HepG2 (cell line): ENCODE measurements around the gene BSND. TPM values are rescaled to one million over a fixed set of nuclear protein-coding genes. Genes with fewer than 3 reads are reported as not detected.

Experiments used
- ATAC-seq: fragments of 200-7000 bp; cut with Tn5 transposase; 3 replicates; pipeline ENCODE4 v1.9.1; 2020; ENCODE audit warnings: mild to moderate bottlenecking, moderate library complexity
- BruUV-seq: library from RNA; stranded (reverse); fragments of 400-500 nt; replicated peaks from 2 replicates; lab custom pipeline; 2021; lab: Mats Ljungman, UMichigan
- CTCF ChIA-PET: fragments of 300-600 bp; formaldehyde crosslinking; extraction: SDS; loops from one replicate; lab custom pipeline; 2021; ENCODE audit warnings: low total read pairs, inconsistent platforms, low intra/inter-chr PET ratio; lab: Yijun Ruan, JAX
- POLR2A ChIA-PET: fragments of 350-600 bp; sonication (Branson Sonifier 250); formaldehyde crosslinking; loops from one replicate; lab custom pipeline; 2020; ENCODE audit warnings: antibody characterized with exemption, inconsistent platforms; lab: Yijun Ruan, JAX
- DNase-seq: peaks from one replicate; pipeline ENCODE4 v3.0.0-alpha.2; 2015; ENCODE audit warnings: low spot score
- FAIRE-seq: peaks from 3 replicates; lab custom pipeline; 2011; peaks lifted over from hg19 to GRCh38; lab: Jason Lieb, UNC
- H2AFZ ChIP-seq: one replicate; pipeline ENCODE4 v1.6.1; 2011; ENCODE audit warnings: low read length, inconsistent platforms
- H3K27ac ChIP-seq: fragments of 300-600 bp; 3 replicates; pipeline ENCODE4 v1.8.0; 2011; ENCODE audit warnings: mixed run types, mild to moderate bottlenecking, mixed read lengths, low read length, inconsistent platforms; ENCODE audit not compliant: insufficient read depth; ENCODE audit errors: extremely low read length
- H3K27me3 ChIP-seq, 2 experiments: fragments of 200-600 bp in 1 of 2; 2 replicates in 1 of 2; 3 replicates in 1 of 2; pipeline versions ENCODE4 v1.6.0 to v1.8.0; 2011; ENCODE audit warnings: low read length in 2 of 2, mild to moderate bottlenecking in 2 of 2, moderate library complexity in 2 of 2, inconsistent platforms in 1 of 2; ENCODE audit not compliant: insufficient read depth in 2 of 2, control insufficient read depth in 1 of 2
- H3K36me3 ChIP-seq, 2 experiments: fragments of 200-600 bp in 1 of 2; replicated peaks in 1 of 2; 2 replicates in 1 of 2; 3 replicates in 1 of 2; pipeline versions ENCODE4 v1.5.1 to v1.8.0; 2011; ENCODE audit warnings: low read length in 2 of 2, inconsistent platforms in 1 of 2; ENCODE audit not compliant: insufficient read depth in 2 of 2, control insufficient read depth in 1 of 2
- H3K4me1 ChIP-seq: 2 replicates; pipeline ENCODE4 v1.5.1; 2012; ENCODE audit warnings: low read length, inconsistent platforms; ENCODE audit not compliant: insufficient read depth
- H3K4me2 ChIP-seq: 2 replicates; pipeline ENCODE4 v1.6.0; 2011; ENCODE audit warnings: low read depth, low read length, inconsistent platforms
- H3K4me3 ChIP-seq, 3 experiments: fragments of 200-600 bp in 1 of 3; sonication (generic), shearing (Covaris generic) in 1 of 3; replicated peaks in 1 of 3; 2 replicates each; pipeline ENCODE4 v1.5.1; 2011 to 2016; ENCODE audit warnings: low read length in 3 of 3, inconsistent platforms in 2 of 3, low read depth in 2 of 3, mild to moderate bottlenecking in 2 of 3, control low read depth in 1 of 3, mixed read lengths in 1 of 3; ENCODE audit not compliant: insufficient read depth in 1 of 3
- H3K79me2 ChIP-seq: one replicate; pipeline ENCODE4 v1.6.1; 2011; ENCODE audit warnings: low read length, inconsistent platforms; ENCODE audit not compliant: insufficient read depth
- H3K9ac ChIP-seq: 2 replicates; pipeline ENCODE4 v1.6.0; 2011; ENCODE audit warnings: mild to moderate bottlenecking, low read depth, low read length, inconsistent platforms; ENCODE audit not compliant: insufficient read depth
- H3K9me3 ChIP-seq: 2 replicates; pipeline ENCODE4 v1.5.1; 2012; ENCODE audit warnings: mild to moderate bottlenecking, low read length
- H4K20me1 ChIP-seq: 2 replicates; pipeline ENCODE4 v1.6.0; 2011; ENCODE audit warnings: inconsistent platforms, mild to moderate bottlenecking, low read length, moderate library complexity; ENCODE audit not compliant: insufficient read depth
- CHD2 ChIP-seq: IDR thresholded peaks from 2 replicates; pipeline ENCODE4 v1.6.1; 2011; ENCODE audit warnings: low read depth, low read length, improper control_type of control experiment
- JUND ChIP-seq: sonication (generic); formaldehyde crosslinking; IDR thresholded peaks from 2 replicates; pipeline ENCODE4 v1.8.0; 2022; ENCODE audit warnings: mild to moderate bottlenecking, missing genetic modification reagents
- MIXL1 ChIP-seq: IDR thresholded peaks from 2 replicates; pipeline ENCODE4 v1.6.1; 2016
- NR2F1 ChIP-seq, 2 experiments: fragments of 450-650 bp in 1 of 2; formaldehyde crosslinking in 1 of 2; IDR thresholded peaks; 2 replicates each; pipeline versions ENCODE4 v1.5.0 to v1.6.1; 2016 to 2020; ENCODE audit warnings: mild to moderate bottlenecking in 1 of 2, missing compliant biosample characterization in 1 of 2, missing genetic modification reagents in 1 of 2, moderate library complexity in 1 of 2
- THAP9 ChIP-seq: sonication (generic); formaldehyde crosslinking; IDR thresholded peaks from 2 replicates; pipeline ENCODE4; 2020; ENCODE audit warnings: missing genetic modification reagents, mild to moderate bottlenecking, borderline replicate concordance
- TRIM24 ChIP-seq: sonication (generic); formaldehyde crosslinking; IDR thresholded peaks from 2 replicates; pipeline ENCODE4 v1.8.0; 2022; ENCODE audit warnings: mild to moderate bottlenecking, missing genetic modification reagents
- ZBTB2 ChIP-seq: sonication (generic); formaldehyde crosslinking; IDR thresholded peaks from 2 replicates; pipeline ENCODE4 v1.8.0; 2022; ENCODE audit warnings: low read depth, missing genetic modification reagents
- ZNF160 ChIP-seq: sonication (generic); formaldehyde crosslinking; IDR thresholded peaks from 2 replicates; pipeline ENCODE4 v1.8.0; 2022; ENCODE audit warnings: mild to moderate bottlenecking, inconsistent platforms, missing genetic modification reagents
- ZNF572 ChIP-seq: sonication (generic); formaldehyde crosslinking; IDR thresholded peaks from 2 replicates; pipeline ENCODE4 v1.5.1; 2020; ENCODE audit warnings: mild to moderate bottlenecking, missing genetic modification reagents
- ZNF598 ChIP-seq: sonication (generic); formaldehyde crosslinking; IDR thresholded peaks from 2 replicates; pipeline ENCODE4 v1.5.1; 2020; ENCODE audit warnings: mild to moderate bottlenecking, missing genetic modification reagents, borderline replicate concordance
- ZNF724P ChIP-seq: sonication (generic); formaldehyde crosslinking; IDR thresholded peaks from 2 replicates; pipeline ENCODE4 v1.8.0; 2022; ENCODE audit warnings: missing genetic modification reagents, borderline replicate concordance
- ZSCAN21 ChIP-seq: sonication (generic); formaldehyde crosslinking; IDR thresholded peaks from 2 replicates; pipeline ENCODE4 v1.8.0; 2022; ENCODE audit warnings: mild to moderate bottlenecking, missing genetic modification reagents, moderate library complexity, borderline replicate concordance
- WGBS: methylation state at CpG from one replicate; pipeline ENCODE4 v1.1.6; 2017; ENCODE audit warnings: low lambda C conversion rate; 5-methylcytosine and 5-hydroxymethylcytosine counted together
- in situ Hi-C: cut with HindIII; loops from 2 replicates; pipeline ENCODE4 v1.10.0; 2017; ENCODE audit warnings: low pct_unique_long_range_greater_than_20kb; ENCODE audit not compliant: extremely low pct_ligation_motif_present
- intact Hi-C: fragments of 100-400 bp; cut with micrococcal nuclease; formaldehyde crosslinking; loops from one replicate; pipeline ENCODE4 v1.10.0; 2022; ENCODE audit not compliant: unreplicated experiment
- polyA plus RNA-seq, 8 experiments: library from polyadenylated mRNA; depleted of rRNA in 3 of 8; stranded (reverse) in 7 of 8; unstranded in 1 of 8; fragments of >200 nt; fragmentation: Illumina TruSeq in 4 of 8; extraction: Trizol in 4 of 8; gene quantifications; 2 replicates each; pipeline versions ENCODE4 v1.2.1 to v1.2.3, GENCODE V29; 2011 to 2016; ENCODE audit warnings: low read depth in 4 of 8, missing spikeins in 1 of 8, mixed read lengths in 1 of 8; ENCODE audit not compliant: insufficient read depth in 1 of 8
- total RNA-seq, 5 experiments: library from RNA; depleted of rRNA; stranded (reverse); fragments of >200 nt; fragmentation: Illumina TruSeq; extraction: Trizol; gene quantifications; 2 replicates each; pipeline ENCODE4 v1.2.3, GENCODE V29; 2016; ENCODE audit warnings: low read depth in 1 of 5
- TF ChIP-seq, protein P1 (sequence below): IDR thresholded peaks from 2 replicates; pipeline ENCODE4 v1.6.1; 2012; ENCODE audit warnings: low read length, improper control_type of control experiment
- TF ChIP-seq, protein P2 (sequence below): sonication (generic); formaldehyde crosslinking; IDR thresholded peaks from 2 replicates; pipeline ENCODE4 v1.8.1; 2023; ENCODE audit warnings: mild to moderate bottlenecking, missing genetic modification reagents

The BSND gene
- total and polyA plus RNA-seq, 2 of the 13 experiments (the other 11 are each of a cell fraction or from before 2014, with no cell fraction given) = not detected

DNA sequence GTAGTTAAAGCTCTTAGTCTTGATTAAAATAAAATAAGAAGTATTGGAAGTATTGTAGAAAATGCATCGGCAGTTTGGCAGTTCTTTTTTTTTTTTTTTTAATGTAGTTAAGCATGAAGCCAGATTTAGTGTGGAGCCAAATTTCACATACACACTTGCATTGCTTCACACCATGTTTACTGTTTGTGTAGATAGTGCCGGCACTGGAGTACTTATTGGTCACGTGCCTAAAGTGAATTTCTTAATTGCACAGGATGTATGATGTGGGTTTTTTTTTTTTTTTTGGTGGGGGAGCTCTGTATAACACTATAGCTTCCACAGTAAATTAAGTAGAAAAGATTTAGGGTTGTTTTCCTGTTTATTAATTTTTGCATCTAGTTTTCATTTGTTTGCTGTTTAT is 39.5 kb upstream of the BSND start:
- no peaks in the 10 kb centered on the region for H4K20me1 ChIP-seq
- H3K27me3 ChIP-seq = peaks cover 0 to 3% of the 10 kb centered on the region in 2 experiments; a peak in 1 of 5 replicates
- DNase-seq (no peak), FAIRE-seq (no peak), ATAC-seq (no peak)
- no TSS peak for BruUV-seq
- in situ Hi-C loops (no loop called here), intact Hi-C loops (no loop called here)
- no peak overlapping the region for H3K27ac ChIP-seq
- no peaks in the 10 kb centered on the region for H3K79me2 ChIP-seq
- no peaks in the 10 kb centered on the region for H3K9me3 ChIP-seq
- H3K4me1 ChIP-seq = peaks cover 17% of the 10 kb centered on the region; the same call in 1 of the 2 replicates
- no peak overlapping the region for H3K4me2 ChIP-seq
- no peaks in the 10 kb centered on the region for H3K36me3 ChIP-seq
- POLR2A ChIA-PET = no interaction called here
- no peak overlapping the region for H3K9ac ChIP-seq
- no peak overlapping the region for H2AFZ ChIP-seq
- no peak overlapping the region for H3K4me3 ChIP-seq
- WGBS = 29% methylated on average over 3 of the region's 3 CpGs
- CTCF ChIA-PET = no interaction called here
- TF ChIP-seq MIXL1 (CRISPR knock-in tag) (no peak), THAP9 (CRISPR knock-in tag) (no peak), ZNF724P (CRISPR knock-in tag) (no peak), NR2F1 (CRISPR knock-in tag; IDR thresholded peaks at IDR 0.05) (no peak), ZSCAN21 (CRISPR knock-in tag) (no peak), ZNF572 (no peak), JUND (CRISPR knock-in tag) (no peak), ZNF598 (CRISPR knock-in tag) (no peak), TRIM24 (no peak), ZBTB2 (CRISPR knock-in tag) (no peak), ZNF160 (CRISPR knock-in tag) (no peak), CHD2 (no peak)
- TF ChIP-seq, protein P1, sequence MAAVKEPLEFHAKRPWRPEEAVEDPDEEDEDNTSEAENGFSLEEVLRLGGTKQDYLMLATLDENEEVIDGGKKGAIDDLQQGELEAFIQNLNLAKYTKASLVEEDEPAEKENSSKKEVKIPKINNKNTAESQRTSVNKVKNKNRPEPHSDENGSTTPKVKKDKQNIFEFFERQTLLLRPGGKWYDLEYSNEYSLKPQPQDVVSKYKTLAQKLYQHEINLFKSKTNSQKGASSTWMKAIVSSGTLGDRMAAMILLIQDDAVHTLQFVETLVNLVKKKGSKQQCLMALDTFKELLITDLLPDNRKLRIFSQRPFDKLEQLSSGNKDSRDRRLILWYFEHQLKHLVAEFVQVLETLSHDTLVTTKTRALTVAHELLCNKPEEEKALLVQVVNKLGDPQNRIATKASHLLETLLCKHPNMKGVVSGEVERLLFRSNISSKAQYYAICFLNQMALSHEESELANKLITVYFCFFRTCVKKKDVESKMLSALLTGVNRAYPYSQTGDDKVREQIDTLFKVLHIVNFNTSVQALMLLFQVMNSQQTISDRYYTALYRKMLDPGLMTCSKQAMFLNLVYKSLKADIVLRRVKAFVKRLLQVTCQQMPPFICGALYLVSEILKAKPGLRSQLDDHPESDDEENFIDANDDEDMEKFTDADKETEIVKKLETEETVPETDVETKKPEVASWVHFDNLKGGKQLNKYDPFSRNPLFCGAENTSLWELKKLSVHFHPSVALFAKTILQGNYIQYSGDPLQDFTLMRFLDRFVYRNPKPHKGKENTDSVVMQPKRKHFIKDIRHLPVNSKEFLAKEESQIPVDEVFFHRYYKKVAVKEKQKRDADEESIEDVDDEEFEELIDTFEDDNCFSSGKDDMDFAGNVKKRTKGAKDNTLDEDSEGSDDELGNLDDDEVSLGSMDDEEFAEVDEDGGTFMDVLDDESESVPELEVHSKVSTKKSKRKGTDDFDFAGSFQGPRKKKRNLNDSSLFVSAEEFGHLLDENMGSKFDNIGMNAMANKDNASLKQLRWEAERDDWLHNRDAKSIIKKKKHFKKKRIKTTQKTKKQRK = no peak
- TF ChIP-seq, protein P2, sequence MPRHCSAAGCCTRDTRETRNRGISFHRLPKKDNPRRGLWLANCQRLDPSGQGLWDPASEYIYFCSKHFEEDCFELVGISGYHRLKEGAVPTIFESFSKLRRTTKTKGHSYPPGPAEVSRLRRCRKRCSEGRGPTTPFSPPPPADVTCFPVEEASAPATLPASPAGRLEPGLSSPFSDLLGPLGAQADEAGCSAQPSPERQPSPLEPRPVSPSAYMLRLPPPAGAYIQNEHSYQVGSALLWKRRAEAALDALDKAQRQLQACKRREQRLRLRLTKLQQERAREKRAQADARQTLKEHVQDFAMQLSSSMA (CRISPR knock-in tag) = no peak
